ENCODE results near the gene NBAS.

Gene NBAS

GRCh38 chr2:15591373-15591691 lies 30.2 kb upstream of the NBAS start:
- no peak for DNase-seq (ENCODE audit: low read depth in 2 of 2)
- H3K4me3 ChIP-seq (replicated peaks in 1 of 2; ENCODE audit: low read depth in 2 of 2, low read length in 2 of 2): peak overlapping the region; percentile 94 to 95
- no peak for TF ChIP-seq CTCF (IDR thresholded peaks at IDR 0.05; ENCODE audit: low read depth, low read length)

DNA sequence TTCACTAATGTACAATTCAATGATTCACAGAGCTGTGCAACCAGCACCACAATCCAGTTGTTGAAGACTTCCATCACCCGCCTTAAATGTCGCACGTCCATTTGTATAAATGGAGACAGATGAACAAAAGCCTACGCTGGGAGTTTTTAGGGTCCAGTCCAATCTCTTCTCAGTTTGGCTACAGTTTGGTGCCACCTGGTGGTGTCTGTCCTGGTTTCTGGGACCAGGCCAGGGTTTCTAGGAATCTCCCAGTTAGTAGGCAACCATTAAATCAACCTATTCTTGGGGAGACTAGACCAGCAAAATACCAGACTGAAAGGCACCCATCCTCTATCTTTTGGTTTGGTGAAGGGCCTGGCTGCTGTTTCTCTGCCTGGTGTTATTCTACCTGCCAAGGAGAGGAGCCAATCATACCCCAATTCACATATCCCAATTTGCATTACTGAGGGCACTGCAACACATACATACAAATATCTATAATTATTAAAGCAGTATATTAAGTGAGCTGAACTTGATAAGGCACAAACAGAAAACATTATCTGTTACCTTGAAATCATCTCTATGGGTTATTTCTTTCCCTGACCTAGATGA lies 27.3 kb upstream of the NBAS start:
- peak; percentile 62 for TF ChIP-seq CTCF (IDR thresholded peaks at IDR 0.05; ENCODE audit: low read depth, low read length)
- DNase-seq (ENCODE audit: low read depth in 2 of 2): peak; percentile 58 to 74

GRCh38 chr2:15584767-15585469 lies 23.8 kb upstream of the NBAS start:
- no peak overlapping the region for H3K4me3 ChIP-seq (replicated peaks in 1 of 2; ENCODE audit: low read depth in 2 of 2, low read length in 2 of 2)
- TF ChIP-seq CTCF (IDR thresholded peaks at IDR 0.05; ENCODE audit: low read depth, low read length): no peak
- DNase-seq (ENCODE audit: low read depth in 2 of 2): peak; percentile 6 to 46

More for the DNA sequence above, 27.3 kb upstream of the NBAS start:
- no peak overlapping the region for H3K4me3 ChIP-seq (replicated peaks in 1 of 2; ENCODE audit: low read depth in 2 of 2, low read length in 2 of 2)

DNA sequence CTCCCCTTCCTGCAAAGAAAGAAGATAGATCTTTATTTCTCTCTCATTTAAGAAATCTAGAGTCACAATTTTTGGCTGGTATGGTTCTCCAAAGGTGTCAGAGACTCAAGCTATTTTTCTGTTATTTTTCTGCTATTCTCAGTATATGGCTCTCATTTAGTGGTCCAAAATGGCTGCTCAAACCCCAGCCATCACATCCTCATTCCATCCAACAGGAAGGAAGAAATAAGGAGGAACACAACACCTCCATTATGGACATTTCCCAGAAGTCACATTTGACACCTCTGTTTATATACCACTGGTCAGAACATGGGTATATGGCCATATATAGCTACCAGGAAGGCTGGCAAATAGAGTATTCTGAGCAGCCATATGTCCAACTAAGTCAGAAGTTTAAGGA lies 23.2 kb upstream of the NBAS start:
- H3K4me3 ChIP-seq (replicated peaks in 1 of 2; ENCODE audit: low read depth in 2 of 2, low read length in 2 of 2): no peak overlapping the region
- DNase-seq (ENCODE audit: low read depth in 2 of 2): no peak
- TF ChIP-seq CTCF (IDR thresholded peaks at IDR 0.05; ENCODE audit: low read depth, low read length): no peak

DNA sequence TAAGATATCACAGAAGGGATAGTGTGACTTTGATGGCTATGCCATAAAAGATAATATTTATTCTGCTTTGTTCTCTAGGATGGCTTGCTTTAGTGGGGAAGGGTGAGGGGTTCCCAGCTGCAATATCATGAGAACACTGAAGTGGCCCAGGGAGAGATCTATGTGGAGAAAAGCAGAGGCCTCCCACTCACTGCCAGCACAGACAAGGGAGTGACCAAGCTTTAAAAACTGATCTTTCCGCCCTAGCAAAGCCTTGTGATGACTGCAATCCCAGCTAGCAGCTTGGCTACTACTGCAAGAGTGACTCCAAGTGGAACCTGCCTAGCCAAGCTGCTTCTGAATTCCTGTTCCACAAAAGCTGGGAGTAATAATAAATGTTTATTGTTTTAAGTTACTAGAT lies 22.7 kb upstream of the NBAS start:
- no peak overlapping the region for H3K4me3 ChIP-seq (replicated peaks in 1 of 2; ENCODE audit: low read depth in 2 of 2, low read length in 2 of 2)
- no peak for DNase-seq (ENCODE audit: low read depth in 2 of 2)
- TF ChIP-seq CTCF (IDR thresholded peaks at IDR 0.05; ENCODE audit: low read depth, low read length): no peak

DNA sequence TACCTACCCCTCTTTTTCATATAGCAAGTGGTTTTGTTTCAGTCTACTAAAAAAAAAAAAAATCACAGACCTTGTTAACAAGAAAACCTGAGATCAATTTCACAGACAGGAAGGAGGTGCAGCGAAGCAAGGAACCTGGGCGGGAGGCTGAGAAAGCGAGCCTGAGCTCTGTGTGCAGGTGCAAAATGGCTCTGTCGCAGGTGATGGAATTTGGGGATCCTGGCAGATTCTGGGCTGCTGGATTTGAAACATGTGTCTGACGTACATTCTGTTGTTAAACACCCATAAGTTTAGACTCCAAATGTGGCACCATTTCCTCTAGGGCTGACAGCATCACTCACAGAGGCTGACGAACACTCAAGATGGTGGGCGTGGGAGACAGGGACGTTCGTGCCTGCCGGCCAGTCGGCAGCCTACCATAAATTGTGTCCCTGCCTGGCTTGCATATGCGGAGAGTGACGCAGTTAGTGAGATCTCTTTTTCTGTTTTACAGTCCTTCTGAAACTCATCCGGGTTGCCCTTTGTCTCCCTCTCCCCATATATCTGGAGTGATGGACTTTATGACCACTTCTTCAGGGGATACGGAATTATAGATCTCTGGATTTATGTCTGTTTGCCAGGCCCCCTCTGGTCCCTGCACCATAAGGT lies 21.7 kb upstream of the NBAS start:
- H3K4me3 ChIP-seq (replicated peaks in 1 of 2; ENCODE audit: low read depth in 2 of 2, low read length in 2 of 2): no peak overlapping the region
- no peak for TF ChIP-seq CTCF (IDR thresholded peaks at IDR 0.05; ENCODE audit: low read depth, low read length)
- DNase-seq (ENCODE audit: low read depth in 2 of 2): no peak

Data from cardiac fibroblast (primary cell).